Measurements from ENCODE around the gene ANAPC5. TPM values are rescaled to one million over a fixed set of nuclear protein-coding genes. Genes with fewer than 3 reads are reported as not detected.

The ANAPC5 gene
- total RNA-seq, 1 experiment from 2014 or later = 101 TPM

GRCh38 chr12:121390856-121391255 lies 38.6 kb upstream of the ANAPC5 start:
- Mint-ChIP-seq H3K4me1 (peaks cover 4% of the 10 kb centered on the region in 2 experiments; a peak in 1 of 4 replicates), H3K27ac (no peak overlapping the region), H3K27me3 (ENCODE audit: low read depth) (peaks cover 2% of the 10 kb centered on the region; the same call in 1 of the 2 replicates), H3K9me3 (no peaks in the 10 kb centered on the region), H3K36me3 (ENCODE audit: insufficient read depth in 1 of 3, low read depth in 3 of 3) (no peaks in the 10 kb centered on the region), H3K4me3 (no peak overlapping the region)
- WGBS (ENCODE audit: extremely low coverage, insufficient read length, low lambda C conversion rate) = no CpG with 5 or more reads among the region's 2 CpGs
- Histone ChIP-seq H3K4ac (ENCODE audit: low read depth, low read length) (no peak overlapping the region), H4K20me1 (ENCODE audit: control insufficient read depth, insufficient read depth, insufficient read length) (no peaks in the 10 kb centered on the region), H2BK15ac (ENCODE audit: low read depth, low read length) (no peak overlapping the region), H3K18ac (ENCODE audit: insufficient read length, low read depth, low read length) (no peak overlapping the region), H2BK120ac (ENCODE audit: low read depth, low read length, poor library complexity, severe bottlenecking) (no peak overlapping the region), H4K91ac (ENCODE audit: insufficient read length, low read depth, low read length) (no peak overlapping the region), H2BK20ac (ENCODE audit: low read depth, low read length, poor library complexity, severe bottlenecking) (no peak overlapping the region), H2BK12ac (ENCODE audit: insufficient read length, low read depth, low read length) (no peak overlapping the region), H3K27me3 (ENCODE audit: insufficient read depth, low read length) (no peaks in the 10 kb centered on the region), H3K9ac (ENCODE audit: extremely low read depth, insufficient read length, low read length) (no peak overlapping the region), H3K4me2 (ENCODE audit: insufficient read depth, insufficient read length, low read length) (no peak overlapping the region), H3T11ph (ENCODE audit: low read length) (no peak overlapping the region), H3K79me2 (ENCODE audit: insufficient read depth, low read length) (0 out of 2 replicates have a peak, but pooled peaks cover 2% of the 10 kb centered on the region), H3K9me3 (ENCODE audit: control insufficient read depth, low read depth, low read length) (no peaks in the 10 kb centered on the region), H3K79me1 (ENCODE audit: insufficient read depth, low read depth, low read length, poor library complexity, severe bottlenecking) (no peaks in the 10 kb centered on the region), H2AFZ (ENCODE audit: low read length) (no peak overlapping the region), H3K23ac (ENCODE audit: insufficient read length, low read depth, low read length) (no peak overlapping the region), H2AK5ac (ENCODE audit: insufficient read length, low read length) (no peak overlapping the region), H3K56ac (ENCODE audit: insufficient read length, low read depth, low read length) (no peak overlapping the region), H3K14ac (ENCODE audit: insufficient read depth, low read length) (no peak overlapping the region), H4K5ac (ENCODE audit: insufficient read length, low read depth, low read length) (no peak overlapping the region), H4K8ac (replicated peaks; ENCODE audit: insufficient read length, low read depth, low read length) (no peak overlapping the region), H3K27ac (ENCODE audit: insufficient read length, low read depth, low read length) (no peak overlapping the region), H3K4me1 (ENCODE audit: insufficient read depth, low read length) (peaks cover 4% of the 10 kb centered on the region; the same call in 1 of the 2 replicates), H3K23me2 (ENCODE audit: insufficient read length, low read depth, low read length, poor library complexity, severe bottlenecking) (no peaks in the 10 kb centered on the region), H2BK5ac (ENCODE audit: insufficient read length, low read length) (no peak overlapping the region)
- no peak for TF ChIP-seq CTCF (conservative IDR thresholded peaks at IDR 0.05)
- no peak for DNase-seq
